ENCODE measurements around the gene G6PC3.

The G6PC3 gene

GRCh38 chr17:44059101-44059892 is 11.2 kb upstream of the G6PC3 start:
- in situ Hi-C loops (cut with HindIII; ENCODE audit: low sequenced_read_pairs) = no loop called here

DNA sequence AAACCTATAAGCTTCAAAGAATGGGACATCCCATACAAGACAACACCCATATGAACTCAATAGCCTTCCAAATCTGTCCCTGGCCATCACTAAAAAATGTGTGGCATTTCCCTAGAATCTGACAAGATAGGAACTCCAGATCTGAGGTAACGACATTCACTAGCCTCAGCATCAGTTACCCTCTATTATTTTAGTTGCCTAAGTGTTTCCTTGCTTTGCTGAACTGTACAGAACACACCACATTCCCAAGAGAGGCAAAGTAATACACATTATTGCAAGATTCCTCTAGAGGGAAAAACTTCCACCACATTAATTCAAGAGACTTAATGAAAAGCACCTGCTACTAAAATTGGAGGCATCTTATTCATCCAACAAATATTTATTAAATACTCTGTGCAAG is 9.1 kb upstream of the G6PC3 start:
- in situ Hi-C loops (cut with HindIII; ENCODE audit: low sequenced_read_pairs) = no loop called here

- in situ Hi-C loops (cut with HindIII; ENCODE audit: low sequenced_read_pairs) = no loop called here
Measured at GRCh38 chr17:44062871-44063270, 7.7 kb upstream of the G6PC3 start.

DNA sequence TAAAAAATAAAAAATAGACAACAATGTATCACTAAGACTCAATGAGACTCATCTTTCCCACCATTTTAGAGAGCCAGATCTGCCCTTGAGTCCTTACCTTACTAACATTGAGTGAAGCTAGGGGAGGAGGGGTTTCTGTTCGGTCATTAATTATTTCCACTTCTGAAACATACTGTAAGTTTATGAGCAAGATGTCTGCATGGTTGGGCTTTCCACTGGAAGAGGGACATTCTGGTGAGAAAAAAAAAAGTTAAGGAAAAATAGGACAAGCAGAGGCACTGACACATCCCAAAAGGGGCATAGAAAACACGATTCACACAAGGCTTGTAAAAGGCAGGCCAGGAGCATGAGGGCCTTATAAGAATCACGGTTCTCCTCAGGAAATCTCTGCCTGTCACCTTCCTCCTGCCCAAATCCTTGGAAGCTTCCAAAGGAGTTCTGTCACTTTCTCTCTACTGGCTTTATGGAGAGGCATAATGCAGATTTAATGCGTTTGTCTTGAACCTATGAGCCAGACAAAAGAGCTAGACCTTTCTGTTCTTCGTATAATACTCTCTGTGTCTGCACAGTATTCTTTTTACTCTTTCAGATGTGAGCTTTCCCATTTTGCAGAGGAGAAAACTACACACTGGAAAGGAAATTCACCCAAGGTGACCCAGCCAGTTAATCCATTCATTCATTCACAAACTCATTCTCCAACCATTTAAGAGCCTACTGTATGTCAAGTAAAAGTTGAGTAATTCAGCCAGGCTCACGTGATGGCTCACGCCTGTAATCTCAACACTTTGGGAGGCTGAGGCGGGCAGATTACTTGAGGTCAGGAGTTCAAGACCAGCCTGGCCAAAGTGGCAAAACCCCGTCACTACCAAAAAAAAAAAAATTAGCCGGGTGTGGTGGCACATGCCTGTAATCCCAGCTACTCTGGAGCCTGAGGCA is 6.6 kb upstream of the G6PC3 start:
- in situ Hi-C loops (cut with HindIII; ENCODE audit: low sequenced_read_pairs) = no loop called here

- in situ Hi-C loops (cut with HindIII; ENCODE audit: low sequenced_read_pairs) = no loop called here
Measured at GRCh38 chr17:44065668-44066203, 4.8 kb upstream of the G6PC3 start.

DNA sequence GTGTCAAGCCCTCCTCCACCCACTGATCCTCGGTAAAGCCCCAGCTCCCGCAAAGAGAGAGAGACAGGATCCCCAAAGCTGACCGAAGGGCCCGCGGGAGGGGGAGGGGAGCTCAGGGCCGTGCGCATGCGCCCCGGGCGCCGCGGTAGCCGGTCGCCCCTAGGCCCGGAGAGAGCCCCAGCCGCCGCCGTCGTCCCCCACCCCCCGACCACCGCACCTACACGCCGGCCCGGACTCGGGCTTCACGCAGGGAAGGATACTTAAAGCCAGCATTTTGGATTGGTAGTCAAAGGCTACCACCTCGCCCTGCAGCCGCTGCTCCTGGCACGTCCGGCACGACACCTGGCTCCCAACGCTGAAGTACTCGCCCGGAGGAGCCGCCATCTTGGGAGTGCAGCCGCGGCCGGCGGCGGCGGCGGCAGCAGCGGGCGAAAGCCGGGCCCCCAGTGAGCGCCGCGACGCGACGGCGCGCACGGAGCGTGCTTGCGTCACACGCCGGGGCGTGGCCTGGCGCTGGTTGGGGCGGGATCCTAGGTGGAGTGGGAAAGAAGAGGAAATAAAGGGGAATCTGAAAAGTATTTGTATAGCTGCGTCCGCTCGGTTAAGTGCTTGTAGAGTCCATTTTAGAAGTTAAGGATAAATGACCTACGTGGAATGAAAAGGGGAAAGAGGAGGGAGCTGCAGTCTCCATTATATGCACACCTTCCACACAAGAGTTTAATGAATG is 4.2 kb upstream of the G6PC3 start, which contains the start of gene LSM12:
Gene LSM12 (minus strand): TSS at position 468 of the 727 bp plus-strand sequence. CDS start 84 bp downstream, at position 384.
- in situ Hi-C loops (cut with HindIII; ENCODE audit: low sequenced_read_pairs) = no loop called here

DNA sequence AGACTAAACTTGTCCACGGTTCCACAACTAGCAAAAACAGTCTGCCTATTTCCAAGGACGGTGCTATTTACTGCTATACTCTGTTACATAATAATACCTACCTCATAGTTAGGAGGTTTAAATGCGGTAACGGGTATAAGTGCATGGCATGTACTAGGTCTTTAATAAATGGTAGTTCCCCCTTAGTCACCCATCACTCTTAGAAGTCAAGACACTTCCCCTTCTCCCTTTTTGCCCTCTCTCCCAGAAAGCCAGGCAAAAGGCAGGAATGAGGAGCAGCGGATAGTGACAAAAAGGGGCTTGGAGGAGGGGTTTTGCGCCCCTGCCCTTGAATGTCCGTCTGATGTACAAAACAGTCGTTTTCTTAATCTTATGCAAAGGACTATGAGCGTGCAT is 3.0 kb upstream of the G6PC3 start:
- in situ Hi-C loops (cut with HindIII; ENCODE audit: low sequenced_read_pairs) = no loop called here

DNA sequence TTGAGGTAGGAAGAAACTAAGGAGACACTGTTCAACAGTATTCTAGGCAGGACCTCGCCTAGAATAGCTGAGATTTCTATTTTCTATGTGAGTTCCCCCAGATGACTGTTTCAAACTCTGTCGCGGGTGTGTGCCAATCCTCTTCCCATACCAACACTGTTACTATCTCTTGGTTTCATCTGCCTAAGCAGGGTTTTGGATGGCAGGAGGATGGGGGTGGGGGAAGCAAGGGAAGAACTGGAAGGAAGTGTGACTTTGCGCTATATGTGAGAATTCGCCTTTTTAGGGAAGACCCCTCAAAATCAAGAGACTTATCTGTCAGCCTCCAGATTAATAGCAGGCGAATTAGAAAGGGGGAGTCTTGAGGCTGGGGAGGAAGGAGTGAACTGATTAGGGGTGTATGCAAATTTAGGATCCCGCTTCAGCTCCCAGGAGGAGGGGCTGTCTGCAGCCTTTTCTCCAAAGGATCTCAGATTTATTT is 521 bp upstream of the G6PC3 start:
- in situ Hi-C loops (cut with HindIII; ENCODE audit: low sequenced_read_pairs) = no loop called here

- in situ Hi-C loops (cut with HindIII; ENCODE audit: low sequenced_read_pairs) = no loop called here
Measured at GRCh38 chr17:44071198-44071520, 624 bp downstream of the G6PC3 start.

DNA sequence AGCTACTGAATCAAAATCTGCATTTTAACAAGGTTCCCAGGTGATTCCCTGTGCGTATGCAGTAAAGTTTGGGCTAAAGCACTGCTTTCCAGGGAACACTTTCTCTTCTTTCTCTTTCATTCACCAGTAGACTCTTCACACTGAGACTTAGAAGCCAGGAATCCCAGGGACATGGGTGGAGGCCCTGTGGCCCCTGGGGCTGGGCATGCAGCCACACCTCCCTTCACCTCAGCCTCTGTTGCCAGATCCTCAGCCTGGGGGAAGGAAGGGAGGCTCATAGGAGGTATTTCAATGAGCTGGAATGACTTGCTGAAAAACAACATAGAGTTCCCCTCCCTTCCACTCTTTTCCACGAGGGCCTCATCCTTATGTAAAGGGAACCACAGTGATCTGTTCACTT is 1.2 kb downstream of the G6PC3 start:
- in situ Hi-C loops (cut with HindIII; ENCODE audit: low sequenced_read_pairs) = no loop called here

DNA sequence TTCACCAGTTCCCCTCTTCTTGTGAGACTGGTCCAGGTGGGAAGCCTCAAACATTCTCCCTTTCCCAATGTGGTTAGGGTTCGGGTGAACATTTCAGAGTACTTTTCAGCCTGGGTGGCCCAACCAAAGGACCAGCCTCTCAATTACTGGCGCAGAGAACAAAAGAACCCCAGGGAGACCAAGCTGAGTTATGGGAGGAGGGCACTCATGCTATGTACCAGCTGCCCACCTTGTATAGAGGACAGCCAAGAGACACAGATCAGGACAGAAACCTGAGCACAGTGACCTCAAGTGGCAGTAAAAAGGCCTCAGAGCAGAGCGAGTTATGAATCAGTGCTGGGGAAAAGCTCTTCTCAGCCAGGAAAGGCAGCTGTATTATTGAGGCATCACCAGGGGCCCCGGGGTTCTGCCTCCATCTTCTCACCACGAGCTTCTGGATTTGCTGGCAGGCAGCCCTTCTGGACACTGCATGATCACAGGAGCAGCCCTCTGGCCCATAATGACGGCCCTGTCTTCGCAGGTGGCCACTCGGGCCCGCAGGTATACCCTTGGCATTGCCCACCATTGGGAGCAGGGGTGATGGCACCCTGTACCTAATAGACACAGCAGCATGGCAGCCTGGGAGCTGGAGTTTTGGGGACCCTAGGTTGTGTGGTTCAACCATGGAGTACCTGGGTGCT is 3.8 kb downstream of the G6PC3 start:
- in situ Hi-C loops (cut with HindIII; ENCODE audit: low sequenced_read_pairs) = no loop called here

DNA sequence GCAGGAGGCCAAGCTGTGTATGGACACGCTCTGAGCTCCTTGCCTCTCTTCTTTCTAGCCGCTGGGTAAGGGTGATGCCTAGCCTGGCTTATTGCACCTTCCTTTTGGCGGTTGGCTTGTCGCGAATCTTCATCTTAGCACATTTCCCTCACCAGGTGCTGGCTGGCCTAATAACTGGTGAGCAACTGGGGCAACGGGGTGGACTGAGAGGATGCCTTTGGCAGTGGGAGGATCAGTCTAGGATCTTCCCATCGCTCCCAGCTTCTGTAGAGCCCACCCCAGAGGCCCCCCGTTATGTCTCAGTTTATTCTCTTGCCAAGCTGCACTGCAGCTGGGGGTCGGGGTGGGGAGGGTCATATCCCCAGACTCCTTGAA is 4.4 kb downstream of the G6PC3 start:
- in situ Hi-C loops (cut with HindIII; ENCODE audit: low sequenced_read_pairs) = no loop called here

DNA sequence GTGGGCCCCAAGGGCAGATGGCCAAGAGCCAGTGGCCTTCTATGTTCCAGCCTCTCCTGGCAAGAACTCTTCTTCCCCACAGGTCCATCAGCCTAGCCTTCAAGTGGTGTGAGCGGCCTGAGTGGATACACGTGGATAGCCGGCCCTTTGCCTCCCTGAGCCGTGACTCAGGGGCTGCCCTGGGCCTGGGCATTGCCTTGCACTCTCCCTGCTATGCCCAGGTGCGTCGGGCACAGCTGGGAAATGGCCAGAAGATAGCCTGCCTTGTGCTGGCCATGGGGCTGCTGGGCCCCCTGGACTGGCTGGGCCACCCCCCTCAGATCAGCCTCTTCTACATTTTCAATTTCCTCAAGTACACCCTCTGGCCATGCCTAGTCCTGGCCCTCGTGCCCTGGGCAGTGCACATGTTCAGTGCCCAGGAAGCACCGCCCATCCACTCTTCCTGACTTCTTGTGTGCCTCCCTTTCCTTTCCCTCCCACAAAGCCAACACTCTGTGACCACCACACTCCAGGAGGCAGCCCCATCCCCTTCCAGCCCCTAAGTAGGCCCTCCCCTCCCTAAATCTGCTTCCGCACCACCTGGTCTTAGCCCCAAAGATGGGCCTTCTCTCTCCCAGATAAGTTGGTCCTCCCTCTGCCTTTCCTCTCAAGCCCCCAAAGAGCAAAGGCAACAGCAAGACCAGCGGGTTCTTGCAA is 5.2 kb downstream of the G6PC3 start:
- in situ Hi-C loops (cut with HindIII; ENCODE audit: low sequenced_read_pairs) = no loop called here

- in situ Hi-C loops (cut with HindIII; ENCODE audit: low sequenced_read_pairs) = no loop called here
Measured at GRCh38 chr17:44076716-44077594, 6.4 kb downstream of the G6PC3 start.

GRCh38 chr17:44077595-44077909 is 7.0 kb downstream of the G6PC3 start:
- in situ Hi-C loops (cut with HindIII; ENCODE audit: low sequenced_read_pairs) = no loop called here

DNA sequence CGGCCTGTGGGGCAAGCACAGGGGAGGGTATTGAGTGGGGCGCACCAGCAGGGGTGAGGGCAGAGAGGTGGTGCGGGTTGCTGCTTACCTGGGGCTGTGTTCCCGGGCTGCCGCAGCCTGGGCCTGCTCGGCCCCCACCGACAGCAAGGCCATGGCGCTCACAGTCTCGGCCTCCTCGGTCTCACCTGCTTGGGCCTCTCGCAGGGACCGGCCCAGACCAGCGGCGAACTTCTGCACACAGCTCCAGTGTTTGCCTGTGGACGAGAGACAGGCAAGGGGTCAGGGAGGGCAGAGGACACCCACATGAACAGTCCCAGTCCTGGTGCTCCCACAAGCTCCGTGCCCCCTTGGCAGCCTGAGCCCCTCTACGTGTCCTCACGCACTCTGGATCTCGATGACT is 7.9 kb downstream of the G6PC3 start:
- in situ Hi-C loops (cut with HindIII; ENCODE audit: low sequenced_read_pairs) = no loop called here

GRCh38 chr17:44079877-44080821 is 9.6 kb downstream of the G6PC3 start:
- in situ Hi-C loops (cut with HindIII; ENCODE audit: low sequenced_read_pairs) = no loop called here

DNA sequence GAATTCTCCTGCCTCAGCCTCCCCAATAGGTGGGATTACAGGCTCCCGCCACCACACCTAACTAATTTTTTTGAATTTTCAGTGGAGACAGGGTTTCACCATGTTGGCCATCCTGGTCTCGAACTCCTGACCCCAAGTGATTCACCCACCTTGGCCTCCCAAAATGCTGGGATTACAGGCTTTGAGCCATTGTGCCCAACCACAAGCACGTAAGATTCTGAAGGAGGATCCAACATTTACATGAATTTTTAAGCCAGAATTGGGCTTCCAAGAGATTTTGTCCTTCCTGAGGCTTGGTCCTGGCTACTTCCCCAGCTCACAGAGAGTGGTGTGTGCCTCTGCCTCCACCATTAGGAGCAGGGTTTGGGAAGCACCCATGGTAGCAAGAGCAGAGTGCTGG is 11.1 kb downstream of the G6PC3 start:
- in situ Hi-C loops (cut with HindIII; ENCODE audit: low sequenced_read_pairs) = no loop called here

All from DLD1 (cell line).